Brain microvascular endothelial cell (primary cell): ENCODE results near the gene ZNF20.

Experiments used
- DNase-seq: peaks from one replicate; pipeline ENCODE4 v3.0.0-alpha.2; 2020
- H3K27ac ChIP-seq: fragments of 250-450 bp; sonication (Bioruptor Pico); 2 replicates; pipeline ENCODE4 v1.5.1; 2020; ENCODE audit warnings: mild to moderate bottlenecking, moderate library complexity
- H3K27me3 ChIP-seq: fragments of 250-450 bp; sonication (Bioruptor Pico); replicated peaks from 2 replicates; pipeline ENCODE4 v1.5.1; 2020; ENCODE audit warnings: mild to moderate bottlenecking
- H3K36me3 ChIP-seq: fragments of 250-450 bp; sonication (Bioruptor Pico); replicated peaks from 2 replicates; pipeline ENCODE4 v1.5.1; 2020; ENCODE audit warnings: mild to moderate bottlenecking
- H3K4me3 ChIP-seq: 2 replicates; pipeline ENCODE4 v1.5.1; 2011; ENCODE audit warnings: low read depth, mild to moderate bottlenecking, control low read depth, low read length, moderate library complexity
- CTCF ChIP-seq: IDR thresholded peaks from 2 replicates; pipeline ENCODE4 v1.5.1; 2011; ENCODE audit warnings: low read depth, mild to moderate bottlenecking, moderate library complexity, low read length, control low read depth, inconsistent platforms; ENCODE audit errors: missing control alignments
- in situ Hi-C: cut with HindIII; loops from 2 replicates; pipeline ENCODE4 v1.10.0; 2017; ENCODE audit warnings: low sequenced_read_pairs, low pct_ligation_motif_present

ZNF20 gene

DNA sequence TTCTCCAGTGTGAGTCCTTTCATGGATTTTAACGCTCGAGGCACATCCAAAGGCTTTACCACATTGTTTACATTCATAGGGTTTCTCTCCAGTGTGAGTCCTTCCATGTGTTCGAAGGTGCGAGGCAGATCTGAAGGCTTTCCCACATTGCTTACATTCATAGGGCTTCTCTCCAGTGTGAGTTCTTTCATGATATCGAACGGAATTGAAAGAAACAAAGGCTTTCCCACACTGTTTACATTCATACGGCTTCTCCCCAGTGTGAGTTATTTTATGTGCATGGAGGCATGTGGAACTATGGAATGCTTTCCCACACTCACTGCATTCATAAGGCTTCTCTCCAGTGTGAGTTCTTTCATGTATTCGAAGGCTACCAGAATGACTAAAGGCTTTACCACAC is 5.2 kb upstream of the ZNF20 start:
- Histone ChIP-seq H3K4me3 (no peak overlapping the region), H3K27me3 (no peaks in the 10 kb centered on the region)
- DNase-seq, result no peak

GRCh38 chr19:12141405-12141736 is 1.2 kb upstream of the ZNF20 start:
- Histone ChIP-seq H3K36me3 (peaks cover 17% of the 10 kb centered on the region), H3K4me3 (no peak overlapping the region), H3K27me3 (no peaks in the 10 kb centered on the region), H3K27ac (no peak overlapping the region)
- TF ChIP-seq CTCF, result no peak
- in situ Hi-C loops, result no loop called here
- DNase-seq, result no peak

More for the DNA sequence above, 5.2 kb upstream of the ZNF20 start:
- TF ChIP-seq CTCF, result no peak
- H3K27ac ChIP-seq, result no peak overlapping the region
- H3K36me3 ChIP-seq, result peaks cover 26% of the 10 kb centered on the region
- in situ Hi-C loops, result no loop called here

DNA sequence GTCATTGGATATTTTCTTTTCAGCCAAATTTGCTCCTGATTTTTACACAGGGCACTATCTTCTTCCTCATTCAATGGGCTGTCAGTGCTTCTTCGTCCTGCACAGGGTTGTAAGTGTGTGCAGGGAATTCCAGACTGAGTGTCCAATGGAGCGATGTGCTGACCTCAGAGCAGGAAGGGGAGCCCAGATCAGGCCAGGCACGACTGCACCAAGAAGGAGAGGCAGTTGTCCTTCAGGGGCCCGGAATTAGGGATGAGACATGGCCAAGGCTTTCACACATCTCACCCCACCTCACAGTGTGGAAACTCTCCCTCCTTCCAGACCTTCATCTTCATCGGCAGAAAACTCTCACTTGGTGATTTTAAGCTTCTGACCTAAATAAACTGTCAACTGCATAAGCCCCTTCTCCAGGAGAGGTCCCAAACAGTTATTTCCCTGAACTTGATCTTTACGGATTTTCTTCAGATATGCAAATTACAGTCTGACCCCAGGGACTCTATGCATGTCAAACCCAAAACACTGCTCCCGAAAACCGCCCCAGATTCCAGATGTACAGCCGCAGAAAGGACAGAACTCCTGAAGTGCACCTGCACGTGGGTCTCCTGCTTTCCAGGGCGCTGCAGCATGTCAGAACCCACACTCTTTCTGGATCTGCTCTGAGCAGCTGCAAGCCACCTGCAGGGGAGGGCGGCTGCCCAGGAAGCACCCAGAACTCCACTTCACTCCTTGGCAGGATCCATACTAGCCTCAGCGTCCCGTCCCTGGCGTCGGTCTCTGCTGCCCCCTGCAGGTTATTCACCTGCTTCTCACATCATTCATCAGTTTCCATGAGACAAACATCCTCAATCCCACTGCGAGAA is 625 bp upstream of the ZNF20 start:
- peak; percentile 89 for TF ChIP-seq CTCF
- Histone ChIP-seq H3K27ac (no peak overlapping the region), H3K36me3 (peaks cover 13% of the 10 kb centered on the region), H3K4me3 (peak overlapping the region; percentile 79), H3K27me3 (no peaks in the 10 kb centered on the region)
- in situ Hi-C loops, result no loop called here
- DNase-seq, result peak; percentile 70

- H3K27me3 ChIP-seq, result no peaks in the 10 kb centered on the region
- no peak for DNase-seq
- in situ Hi-C loops, result no loop called here
- H3K4me3 ChIP-seq, result peak overlapping the region; percentile 79
- no peak overlapping the region for H3K27ac ChIP-seq
- no peak for TF ChIP-seq CTCF
- H3K36me3 ChIP-seq, result peaks cover 15% of the 10 kb centered on the region
These were observed 881 bp downstream of the ZNF20 start for GRCh38 chr19:12139269-12139668.

DNA sequence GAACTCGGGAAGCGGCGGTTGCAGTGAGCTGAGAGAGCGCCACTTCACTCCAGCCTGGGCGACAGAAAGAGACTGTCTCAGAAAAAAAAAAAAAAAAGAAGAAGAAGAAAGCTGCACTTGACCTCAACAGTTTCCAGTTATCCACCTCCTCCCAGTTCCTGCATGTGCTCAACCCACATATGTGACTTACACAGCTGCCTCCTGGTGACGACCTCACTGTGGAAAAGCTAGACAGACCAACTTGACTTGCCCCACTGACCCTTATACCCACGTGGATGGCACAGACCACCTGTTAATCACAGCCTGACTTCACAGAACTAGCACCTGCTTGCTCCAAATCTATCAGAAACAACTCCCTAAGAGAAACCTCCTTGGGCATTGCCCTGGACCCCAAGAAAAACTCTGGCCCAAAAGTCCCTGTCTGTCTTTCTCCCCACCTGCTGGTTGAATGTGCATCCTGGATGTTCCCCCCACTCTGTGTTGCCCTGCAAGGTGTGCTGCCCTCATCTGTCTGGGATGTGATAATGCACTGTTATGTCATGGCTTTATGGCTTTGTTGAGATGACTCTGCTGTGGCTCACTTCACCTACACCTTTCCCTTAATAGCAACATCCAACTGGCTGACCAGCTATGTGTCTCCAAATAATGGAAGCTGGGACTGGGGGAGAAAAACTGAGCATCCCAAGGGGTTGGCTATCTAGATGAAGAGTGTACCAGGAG is 2.8 kb downstream of the ZNF20 start:
- no peak for DNase-seq
- H3K27ac ChIP-seq, result no peak overlapping the region

More for the DNA sequence above, 2.8 kb downstream of the ZNF20 start:
- TF ChIP-seq CTCF, result peak; percentile 21
- Histone ChIP-seq H3K4me3 (no peak overlapping the region), H3K27me3 (no peaks in the 10 kb centered on the region), H3K36me3 (peaks cover 34% of the 10 kb centered on the region)
- in situ Hi-C loops, result no loop called here
